ENCODE measurements around the gene PREX1.

- no peak for TF ChIP-seq SIN3A (IDR thresholded peaks at IDR 0.05; ENCODE audit: borderline replicate concordance, low read depth, low read length)
- TF ChIP-seq, protein P1, sequence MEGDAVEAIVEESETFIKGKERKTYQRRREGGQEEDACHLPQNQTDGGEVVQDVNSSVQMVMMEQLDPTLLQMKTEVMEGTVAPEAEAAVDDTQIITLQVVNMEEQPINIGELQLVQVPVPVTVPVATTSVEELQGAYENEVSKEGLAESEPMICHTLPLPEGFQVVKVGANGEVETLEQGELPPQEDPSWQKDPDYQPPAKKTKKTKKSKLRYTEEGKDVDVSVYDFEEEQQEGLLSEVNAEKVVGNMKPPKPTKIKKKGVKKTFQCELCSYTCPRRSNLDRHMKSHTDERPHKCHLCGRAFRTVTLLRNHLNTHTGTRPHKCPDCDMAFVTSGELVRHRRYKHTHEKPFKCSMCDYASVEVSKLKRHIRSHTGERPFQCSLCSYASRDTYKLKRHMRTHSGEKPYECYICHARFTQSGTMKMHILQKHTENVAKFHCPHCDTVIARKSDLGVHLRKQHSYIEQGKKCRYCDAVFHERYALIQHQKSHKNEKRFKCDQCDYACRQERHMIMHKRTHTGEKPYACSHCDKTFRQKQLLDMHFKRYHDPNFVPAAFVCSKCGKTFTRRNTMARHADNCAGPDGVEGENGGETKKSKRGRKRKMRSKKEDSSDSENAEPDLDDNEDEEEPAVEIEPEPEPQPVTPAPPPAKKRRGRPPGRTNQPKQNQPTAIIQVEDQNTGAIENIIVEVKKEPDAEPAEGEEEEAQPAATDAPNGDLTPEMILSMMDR (IDR thresholded peaks at IDR 0.05) = no peak
- no peak for TF ChIP-seq REST (IDR thresholded peaks at IDR 0.05; ENCODE audit: low read depth, low read length)
- TF ChIP-seq, protein P2, sequence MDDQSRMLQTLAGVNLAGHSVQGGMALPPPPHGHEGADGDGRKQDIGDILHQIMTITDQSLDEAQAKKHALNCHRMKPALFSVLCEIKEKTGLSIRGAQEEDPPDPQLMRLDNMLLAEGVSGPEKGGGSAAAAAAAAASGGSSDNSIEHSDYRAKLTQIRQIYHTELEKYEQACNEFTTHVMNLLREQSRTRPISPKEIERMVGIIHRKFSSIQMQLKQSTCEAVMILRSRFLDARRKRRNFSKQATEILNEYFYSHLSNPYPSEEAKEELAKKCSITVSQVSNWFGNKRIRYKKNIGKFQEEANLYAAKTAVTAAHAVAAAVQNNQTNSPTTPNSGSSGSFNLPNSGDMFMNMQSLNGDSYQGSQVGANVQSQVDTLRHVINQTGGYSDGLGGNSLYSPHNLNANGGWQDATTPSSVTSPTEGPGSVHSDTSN (IDR thresholded peaks at IDR 0.05) = no peak
- TF ChIP-seq RFX5 (IDR thresholded peaks at IDR 0.05; ENCODE audit: low read length) = no peak
These were observed 51.5 kb downstream of the PREX1 start for GRCh38 chr20:48776306-48776705.
